ENCODE data around the gene ZCCHC7.
A peak's percentile ranks its signal among the peaks of the same experiment; 100 is the strongest.

The ZCCHC7 gene

DNA sequence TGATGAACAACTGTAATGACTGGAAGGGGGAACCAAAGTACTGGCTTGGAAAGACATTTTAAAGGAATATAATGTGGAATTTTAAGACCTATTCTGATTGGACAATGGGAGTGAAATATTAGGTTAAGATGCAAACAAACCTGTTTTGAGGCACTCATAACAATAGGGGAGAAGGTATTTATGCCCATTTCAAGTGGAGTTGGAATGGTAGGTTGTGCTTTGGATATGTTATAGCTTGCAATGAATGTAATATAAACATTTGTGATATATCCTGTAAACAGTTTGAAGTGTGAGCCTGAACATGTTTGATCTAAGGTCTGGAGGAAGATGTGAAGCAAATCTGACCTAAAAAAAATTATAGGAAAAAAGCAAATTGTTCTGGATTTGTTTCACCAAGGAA lies 172.5 kb downstream of the ZCCHC7 start:
- Histone ChIP-seq H3K9ac (no peak overlapping the region), H3K79me2 (ENCODE audit: insufficient read depth, low read depth) (no peaks in the 10 kb centered on the region), H3K27ac (no peak overlapping the region), H3K4me1 (ENCODE audit: low read depth, poor library complexity, severe bottlenecking) (peaks cover 47% of the 10 kb centered on the region), H3K36me3 (ENCODE audit: insufficient read depth) (no peaks in the 10 kb centered on the region), H3K27me3 (ENCODE audit: insufficient read depth, low read depth) (no peaks in the 10 kb centered on the region), H2AFZ (ENCODE audit: low read depth) (no peak overlapping the region), H4K20me1 (ENCODE audit: insufficient read depth) (peaks cover 5% of the 10 kb centered on the region; the same call in 1 of the 2 replicates), H3K4me3 (IDR thresholded peaks at IDR 0.05; ENCODE audit: insufficient read depth, low read depth, low read length) (no peak overlapping the region), H3K4me2 (no peak overlapping the region)
- no peak for TF ChIP-seq CTCF (conservative IDR thresholded peaks at IDR 0.05; ENCODE audit: low read depth, low read length)

- Histone ChIP-seq H3K27me3 (ENCODE audit: insufficient read depth, low read depth) (no peaks in the 10 kb centered on the region), H3K4me2 (peak overlapping the region; percentile 33; the same call in 1 of the 2 replicates), H3K36me3 (ENCODE audit: insufficient read depth) (no peaks in the 10 kb centered on the region), H3K79me2 (ENCODE audit: insufficient read depth, low read depth) (no peaks in the 10 kb centered on the region), H2AFZ (ENCODE audit: low read depth) (no peak overlapping the region), H3K4me3 (IDR thresholded peaks at IDR 0.05; ENCODE audit: insufficient read depth, low read depth, low read length) (no peak overlapping the region), H4K20me1 (ENCODE audit: insufficient read depth) (peaks cover 5% of the 10 kb centered on the region; the same call in 1 of the 2 replicates), H3K4me1 (ENCODE audit: low read depth, poor library complexity, severe bottlenecking) (peaks cover 47% of the 10 kb centered on the region), H3K9ac (no peak overlapping the region), H3K27ac (no peak overlapping the region)
- TF ChIP-seq CTCF (conservative IDR thresholded peaks at IDR 0.05; ENCODE audit: low read depth, low read length), result no peak
Measured at GRCh38 chr9:37293664-37294524, 173.5 kb downstream of the ZCCHC7 start.

GRCh38 chr9:37295178-37295577 lies 174.8 kb downstream of the ZCCHC7 start:
- TF ChIP-seq CTCF (conservative IDR thresholded peaks at IDR 0.05; ENCODE audit: low read depth, low read length), result no peak
- Histone ChIP-seq H3K79me2 (ENCODE audit: insufficient read depth, low read depth) (no peaks in the 10 kb centered on the region; the same call in 1 of the 2 replicates), H3K4me2 (peak overlapping the region; percentile 43), H3K4me1 (ENCODE audit: low read depth, poor library complexity, severe bottlenecking) (peaks cover 56% of the 10 kb centered on the region), H3K36me3 (ENCODE audit: insufficient read depth) (no peaks in the 10 kb centered on the region), H2AFZ (ENCODE audit: low read depth) (no peak overlapping the region), H4K20me1 (ENCODE audit: insufficient read depth) (peaks cover 5% of the 10 kb centered on the region; the same call in 1 of the 2 replicates), H3K27ac (no peak overlapping the region), H3K27me3 (ENCODE audit: insufficient read depth, low read depth) (no peaks in the 10 kb centered on the region), H3K9ac (no peak overlapping the region), H3K4me3 (IDR thresholded peaks at IDR 0.05; ENCODE audit: insufficient read depth, low read depth, low read length) (no peak overlapping the region)

DNA sequence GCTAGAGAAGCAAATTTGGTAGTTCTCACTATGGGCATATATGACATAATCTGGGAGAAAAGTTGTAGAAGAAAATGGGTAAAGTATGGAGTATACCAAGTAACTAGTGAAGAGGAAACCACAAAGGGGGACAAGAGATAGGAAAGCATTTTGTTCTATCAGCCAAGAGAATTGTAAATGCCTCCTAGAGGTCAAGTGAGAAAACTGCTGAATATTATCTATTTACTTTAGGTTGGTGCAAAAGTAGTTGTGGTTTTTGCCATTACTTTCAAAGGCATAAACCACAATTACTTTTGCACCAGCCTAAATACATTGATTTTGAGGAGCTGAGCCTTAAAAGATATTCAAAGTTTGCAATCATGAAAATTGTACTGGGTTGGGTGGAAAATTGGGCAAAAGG lies 175.4 kb downstream of the ZCCHC7 start:
- Histone ChIP-seq H4K20me1 (ENCODE audit: insufficient read depth) (peaks cover 5% of the 10 kb centered on the region; the same call in 1 of the 2 replicates), H3K27me3 (ENCODE audit: insufficient read depth, low read depth) (no peaks in the 10 kb centered on the region), H3K9ac (no peak overlapping the region), H3K4me3 (IDR thresholded peaks at IDR 0.05; ENCODE audit: insufficient read depth, low read depth, low read length) (no peak overlapping the region), H3K4me2 (peak overlapping the region; percentile 43), H3K36me3 (ENCODE audit: insufficient read depth) (no peaks in the 10 kb centered on the region), H3K4me1 (ENCODE audit: low read depth, poor library complexity, severe bottlenecking) (peaks cover 56% of the 10 kb centered on the region), H3K79me2 (ENCODE audit: insufficient read depth, low read depth) (no peaks in the 10 kb centered on the region; the same call in 1 of the 2 replicates), H3K27ac (no peak overlapping the region), H2AFZ (ENCODE audit: low read depth) (no peak overlapping the region)
- TF ChIP-seq CTCF (conservative IDR thresholded peaks at IDR 0.05; ENCODE audit: low read depth, low read length), result peak; percentile 39; the same call in 1 of the 2 replicates
